ENCODE results near the gene ATP6V1G2. TPM values are rescaled to one million over a fixed set of nuclear protein-coding genes. Genes with fewer than 3 reads are reported as not detected.
"Not testable (repeated sequence)": the region's sequence is repeated elsewhere in the genome, so short reads cannot be mapped to it uniquely, and the experiment has no call there.

ATP6V1G2 gene
- total RNA-seq, 2 experiments from 2014 or later, result 1.0 to 3.8 TPM

DNA sequence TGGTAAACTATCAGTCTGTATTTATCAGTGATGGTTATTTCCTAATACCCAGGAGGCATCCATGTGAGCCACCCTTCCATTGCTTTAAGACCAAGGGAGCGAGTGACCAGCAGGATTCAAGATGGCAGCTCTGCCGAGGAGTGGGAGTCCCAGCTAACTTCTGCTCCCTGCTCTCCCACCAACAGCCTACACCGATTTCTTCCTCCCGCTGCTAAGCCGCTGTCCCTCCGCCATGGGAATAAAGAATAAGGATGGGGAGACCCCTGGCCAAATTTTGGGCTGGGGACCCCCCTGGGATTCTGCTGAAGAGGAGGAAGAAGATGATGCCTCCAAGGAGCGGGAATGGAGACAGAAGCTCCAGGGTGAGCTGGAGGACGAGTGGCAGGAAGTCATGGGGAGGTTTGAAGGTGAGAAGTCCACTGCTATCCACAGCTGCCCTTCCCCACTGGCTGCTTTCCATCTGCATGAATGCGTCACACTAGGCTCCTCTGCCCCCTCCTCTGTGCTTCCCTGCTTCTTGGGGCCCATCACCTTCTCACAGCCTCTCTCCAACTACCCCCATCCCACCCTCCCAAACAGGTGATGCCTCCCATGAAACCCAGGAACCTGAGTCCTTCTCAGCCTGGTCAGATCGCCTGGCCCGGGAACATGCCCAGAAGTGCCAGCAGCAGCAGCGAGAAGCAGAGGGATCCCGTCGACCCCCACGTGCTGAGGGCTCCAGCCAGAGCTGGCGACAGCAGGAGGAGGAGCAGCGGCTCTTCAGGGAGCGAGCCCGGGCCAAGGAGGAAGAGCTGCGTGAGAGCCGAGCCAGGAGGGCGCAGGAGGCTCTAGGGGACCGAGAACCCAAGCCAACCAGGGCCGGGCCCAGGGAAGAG, 11.3 kb upstream of the ATP6V1G2 start:
- H3K27ac Mint-ChIP-seq, result no peak overlapping the region
- H3K4me3 Mint-ChIP-seq, result no peak overlapping the region
- peaks cover 13% of the 10 kb centered on the region for H3K27me3 Mint-ChIP-seq
- CTCF ChIA-PET, result interaction anchor here (3.0 to 12.1 kb wide), 3 partner anchors 11 to 38 kb away, joined by 16 to 189 read pairs (median 128); partner anchors contain the start of genes LST1, LTB, NCR3 and TNF
- no peaks in the 10 kb centered on the region for H3K9me3 Mint-ChIP-seq (ENCODE audit: low read depth)
- H3K4me1 Mint-ChIP-seq, result peaks cover 60% of the 10 kb centered on the region
- ATAC-seq, result no peak
- no peak for DNase-seq
- peaks cover 29% of the 10 kb centered on the region for H3K36me3 Mint-ChIP-seq

DNA sequence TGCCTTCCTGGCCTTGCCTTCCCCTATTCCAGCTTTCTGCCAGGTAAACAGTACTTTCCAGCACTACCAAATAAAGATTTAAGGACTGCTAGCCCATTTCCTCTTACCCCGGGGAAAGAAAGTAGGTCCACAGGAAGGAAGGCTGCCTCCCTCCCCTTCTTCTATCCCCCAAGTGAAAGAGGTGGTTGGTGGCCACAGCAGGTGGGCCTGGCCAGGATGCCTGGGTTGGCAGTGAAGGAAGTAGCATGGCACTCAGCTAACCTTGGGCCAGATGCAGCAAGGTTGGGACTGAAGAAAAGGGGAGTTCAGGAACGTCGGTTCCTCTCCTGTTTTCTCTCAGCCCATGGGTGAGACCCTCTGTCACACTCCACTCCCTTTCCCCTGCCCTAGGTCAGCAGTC, 9.9 kb upstream of the ATP6V1G2 start:
- H3K9me3 Mint-ChIP-seq (ENCODE audit: low read depth), result no peaks in the 10 kb centered on the region
- DNase-seq (no peak), ATAC-seq (no peak)
- CTCF ChIA-PET, result interaction anchor here (1.0 to 12.1 kb wide), 4 partner anchors 14 to 64 kb away, joined by 4 to 189 read pairs (median 66); partner anchors contain the start of genes LST1, LTB, NCR3 and TNF
- H3K4me3 Mint-ChIP-seq, result no peak overlapping the region
- H3K27ac Mint-ChIP-seq, result no peak overlapping the region
- peaks cover 30% of the 10 kb centered on the region for H3K36me3 Mint-ChIP-seq
- peaks cover 58% of the 10 kb centered on the region for H3K4me1 Mint-ChIP-seq
- peaks cover 4% of the 10 kb centered on the region for H3K27me3 Mint-ChIP-seq

GRCh38 chr6:31551371-31551770, 5.0 kb upstream of the ATP6V1G2 start:
- not testable (repeated sequence) for H3K9me3 Mint-ChIP-seq (ENCODE audit: low read depth); H3K4me3 Mint-ChIP-seq
- H3K4me1 Mint-ChIP-seq, result peaks cover 51% of the 10 kb centered on the region

DNA sequence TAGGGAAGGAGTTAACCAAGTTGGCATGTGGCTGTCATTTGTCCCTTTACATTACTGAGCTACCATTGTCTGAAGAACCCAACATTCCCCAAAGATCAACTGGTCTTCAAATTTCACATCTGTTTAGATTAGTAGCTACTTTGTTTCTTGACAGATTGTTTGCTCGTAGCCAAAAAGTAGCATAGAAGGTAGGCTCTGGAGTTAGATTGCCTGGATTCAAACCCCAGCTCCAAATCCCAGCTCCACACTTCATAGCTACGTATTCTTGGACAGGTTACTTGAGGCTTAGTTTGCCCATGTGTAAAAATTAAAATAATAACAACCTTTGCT, 2.1 kb upstream of the ATP6V1G2 start:
- Mint-ChIP-seq H3K4me1 (peaks cover 49% of the 10 kb centered on the region), H3K27ac (peak overlapping the region; percentile 88), H3K36me3 (peaks cover 16% of the 10 kb centered on the region), H3K4me3 (peak overlapping the region; percentile 83), H3K27me3 (no peaks in the 10 kb centered on the region), H3K9me3 (ENCODE audit: low read depth) (no peaks in the 10 kb centered on the region)
- CTCF ChIA-PET, result interaction anchor here (1.2 to 16.9 kb wide), 8 partner anchors 20 to 190 kb away, joined by 3 to 952 read pairs (median 4); partner anchors contain the start of genes LST1, LTA, LTB and NCR3
- ATAC-seq (no peak), DNase-seq (no peak)

More at GRCh38 chr6:31551371-31551770, 5.0 kb upstream of the ATP6V1G2 start:
- DNase-seq, result peak; percentile 75
- not testable (repeated sequence) for H3K27ac Mint-ChIP-seq, H3K27me3 Mint-ChIP-seq, ATAC-seq
- H3K36me3 Mint-ChIP-seq, result peaks cover 19% of the 10 kb centered on the region
- CTCF ChIA-PET, result interaction anchor here (0.7 to 16.9 kb wide), 17 partner anchors 10 to 313 kb away, joined by 3 to 952 read pairs (median 6); partner anchors contain the start of genes DDX39B, LST1, LTA and LTB

GRCh38 chr6:31547727-31548543, 1.5 kb upstream of the ATP6V1G2 start:
- DNase-seq (no peak), ATAC-seq (no peak)
- peak overlapping the region; percentile 88 for H3K27ac Mint-ChIP-seq
- peaks cover 14% of the 10 kb centered on the region for H3K36me3 Mint-ChIP-seq
- peak overlapping the region; percentile 83 for H3K4me3 Mint-ChIP-seq
- no peaks in the 10 kb centered on the region for H3K9me3 Mint-ChIP-seq (ENCODE audit: low read depth)
- no peaks in the 10 kb centered on the region for H3K27me3 Mint-ChIP-seq
- H3K4me1 Mint-ChIP-seq, result peaks cover 55% of the 10 kb centered on the region
- CTCF ChIA-PET, result interaction anchor here (1.2 to 16.9 kb wide), 10 partner anchors 21 to 191 kb away, joined by 3 to 952 read pairs (median 5); partner anchors contain the start of genes BAG6, LST1, LTA and LTB

- DNase-seq (peak; percentile 96), ATAC-seq (peak; percentile 90)
- Mint-ChIP-seq H3K27me3 (no peaks in the 10 kb centered on the region), H3K27ac (peak within 1 kb of the TSS; percentile 88), H3K9me3 (ENCODE audit: low read depth) (no peaks in the 10 kb centered on the region), H3K4me1 (peaks cover 56% of the 10 kb centered on the region), H3K4me3 (peak within 1 kb of the TSS; percentile 83), H3K36me3 (peaks cover 13% of the 10 kb centered on the region)
- CTCF ChIA-PET, result interaction anchor here (1.0 to 16.9 kb wide), 10 partner anchors 22 to 289 kb away, joined by 3 to 952 read pairs (median 5); partner anchors contain the start of genes BAG6, LST1, LTA and LTB
These were observed 734 bp upstream of the ATP6V1G2 start, which contains the start of gene NFKBIL1 for GRCh38 chr6:31546958-31547726. Gene NFKBIL1, plus strand, starts transcription at chr6:31547608. Its CDS starts 87 bp downstream, at chr6:31547695.

- H3K4me1 Mint-ChIP-seq, result peaks cover 49% of the 10 kb centered on the region
- CTCF ChIA-PET, result interaction anchor here (4.0 to 16.9 kb wide), 2 partner anchors 46 to 49 kb away, joined by 25 to 952 read pairs; partner anchors contain the start of genes LST1, LTB, MICB and NCR3
- H3K36me3 Mint-ChIP-seq, result peaks cover 19% of the 10 kb centered on the region
- H3K9me3 Mint-ChIP-seq (ENCODE audit: low read depth), result no peaks in the 10 kb centered on the region
- DNase-seq (no peak), ATAC-seq (no peak)
- no peak overlapping the region for H3K4me3 Mint-ChIP-seq
- H3K27me3 Mint-ChIP-seq, result no peaks in the 10 kb centered on the region
- H3K27ac Mint-ChIP-seq, result no peak overlapping the region
These were observed 1.1 kb downstream of the ATP6V1G2 start for GRCh38 chr6:31545291-31545690.

DNA sequence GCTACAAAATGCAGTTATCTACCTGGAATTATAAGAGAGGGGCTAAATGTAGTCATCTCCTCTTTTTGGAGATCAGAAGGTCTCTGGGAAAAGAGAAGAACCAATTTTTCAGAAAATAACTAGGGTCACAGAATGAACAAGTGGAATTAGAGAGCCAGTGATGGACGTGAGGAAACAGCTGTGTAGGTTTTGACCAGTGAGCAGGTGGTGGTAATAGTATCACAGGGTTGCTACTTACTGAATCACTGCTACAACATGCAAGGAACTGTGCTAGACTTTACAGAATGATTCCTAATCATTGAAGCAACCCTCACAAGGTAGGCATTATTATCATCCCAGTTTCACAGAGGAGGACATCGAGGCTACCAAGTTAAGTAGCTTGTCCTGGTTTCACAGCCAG, 1.7 kb downstream of the ATP6V1G2 start:
- Mint-ChIP-seq H3K27ac (no peak overlapping the region), H3K4me1 (peaks cover 52% of the 10 kb centered on the region)

DNA sequence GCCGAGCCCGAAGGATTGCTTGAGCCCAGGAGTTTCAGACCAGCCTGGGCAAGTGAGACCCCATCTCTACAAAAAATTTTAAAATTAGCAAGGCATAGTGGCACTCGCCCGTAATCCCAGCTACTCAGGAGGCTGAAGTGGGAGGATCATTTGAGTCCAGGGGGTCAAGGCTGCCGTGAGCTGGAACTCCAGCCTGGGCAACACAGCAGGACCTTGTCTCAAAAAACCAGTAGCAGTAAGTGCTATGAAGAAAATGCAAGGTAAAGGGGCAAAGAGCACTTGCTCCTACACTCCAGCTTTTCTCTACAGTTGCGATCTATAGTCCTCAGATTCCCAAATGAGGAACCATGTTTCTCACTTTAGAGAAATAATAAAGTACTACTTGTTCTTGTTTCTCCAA, 2.8 kb downstream of the ATP6V1G2 start:
- H3K4me1 Mint-ChIP-seq, result peaks cover 55% of the 10 kb centered on the region
- H3K27me3 Mint-ChIP-seq, result no peaks in the 10 kb centered on the region
- DNase-seq (no peak), ATAC-seq (no peak)
- CTCF ChIA-PET, result interaction anchor here (6.1 to 16.9 kb wide), 2 partner anchors 48 kb away, joined by 88 to 952 read pairs; partner anchors contain the start of genes LST1, LTB, MICB and NCR3
- no peak overlapping the region for H3K4me3 Mint-ChIP-seq
- no peak overlapping the region for H3K27ac Mint-ChIP-seq
- H3K9me3 Mint-ChIP-seq (ENCODE audit: low read depth), result no peaks in the 10 kb centered on the region
- H3K36me3 Mint-ChIP-seq, result peaks cover 27% of the 10 kb centered on the region

More for the DNA sequence above, 1.7 kb downstream of the ATP6V1G2 start:
- H3K27me3 Mint-ChIP-seq, result no peaks in the 10 kb centered on the region
- ATAC-seq (no peak), DNase-seq (no peak)
- no peaks in the 10 kb centered on the region for H3K9me3 Mint-ChIP-seq (ENCODE audit: low read depth)
- H3K36me3 Mint-ChIP-seq, result peaks cover 24% of the 10 kb centered on the region
- no peak overlapping the region for H3K4me3 Mint-ChIP-seq
- CTCF ChIA-PET, result interaction anchor here (4.0 to 16.9 kb wide), 2 partner anchors 47 to 48 kb away, joined by 25 to 952 read pairs; partner anchors contain the start of genes LST1, LTB, MICB and NCR3

DNA sequence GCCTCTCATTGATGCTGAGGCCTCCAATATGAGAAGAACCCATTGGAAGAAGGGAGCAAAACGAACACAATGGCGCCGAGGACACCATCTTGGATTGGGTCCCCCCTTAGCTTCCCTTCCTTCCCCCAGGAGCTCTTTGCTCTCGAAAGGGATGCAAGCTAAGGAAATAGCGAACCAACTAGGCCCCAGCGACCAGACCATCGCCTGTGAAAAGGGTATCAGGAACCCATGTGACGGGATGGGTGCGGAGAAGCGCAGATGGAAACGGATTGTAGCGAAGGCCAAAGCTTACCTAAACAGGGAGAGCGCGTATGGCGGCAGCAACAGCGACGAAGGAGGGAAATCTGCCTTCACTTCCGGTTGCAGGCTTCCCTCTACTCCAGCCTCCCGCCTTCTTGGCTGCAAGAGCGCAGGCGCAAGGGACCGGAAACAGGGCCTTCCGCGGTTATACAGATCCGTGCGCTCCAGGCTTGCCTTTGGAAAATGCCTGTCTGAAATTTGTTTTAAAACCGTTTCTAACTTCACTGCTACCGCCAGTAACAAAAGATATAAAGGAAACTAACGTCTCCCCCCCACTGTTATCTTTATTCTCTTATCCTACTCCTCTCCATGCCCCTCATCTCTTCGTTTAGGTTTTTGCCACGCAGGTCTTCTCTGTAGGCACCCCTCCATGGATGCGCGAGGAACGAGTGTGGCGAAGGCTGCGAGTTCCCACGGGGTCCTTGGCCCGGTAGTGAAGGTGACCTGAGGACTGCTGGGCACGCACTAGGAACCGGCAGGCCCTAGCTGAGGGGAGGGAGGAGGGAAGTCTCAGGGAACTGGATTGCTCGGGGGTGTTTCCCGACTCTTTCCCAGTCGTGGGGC, 4.5 kb downstream of the ATP6V1G2 start, which contains the start of gene DDX39B:
TSS of gene DDX39B (minus strand) at position 346 of the 864 bp plus-strand sequence. CDS start 1,471 bp downstream, outside the sequence.
- ATAC-seq (peak; percentile 80), DNase-seq (peak; percentile 97)
- CTCF ChIA-PET, result interaction anchor here (0.9 to 16.9 kb wide), 14 partner anchors 9 to 197 kb away, joined by 3 to 952 read pairs (median 5); partner anchors contain the start of genes ABHD16A, GPANK1, LST1 and LTB
- Mint-ChIP-seq H3K4me3 (peak within 1 kb of the TSS; percentile 94), H3K27me3 (no peaks in the 10 kb centered on the region), H3K9me3 (ENCODE audit: low read depth) (no peaks in the 10 kb centered on the region), H3K27ac (peak within 1 kb of the TSS; percentile 90), H3K36me3 (peaks cover 37% of the 10 kb centered on the region), H3K4me1 (peaks cover 50% of the 10 kb centered on the region)

DNA sequence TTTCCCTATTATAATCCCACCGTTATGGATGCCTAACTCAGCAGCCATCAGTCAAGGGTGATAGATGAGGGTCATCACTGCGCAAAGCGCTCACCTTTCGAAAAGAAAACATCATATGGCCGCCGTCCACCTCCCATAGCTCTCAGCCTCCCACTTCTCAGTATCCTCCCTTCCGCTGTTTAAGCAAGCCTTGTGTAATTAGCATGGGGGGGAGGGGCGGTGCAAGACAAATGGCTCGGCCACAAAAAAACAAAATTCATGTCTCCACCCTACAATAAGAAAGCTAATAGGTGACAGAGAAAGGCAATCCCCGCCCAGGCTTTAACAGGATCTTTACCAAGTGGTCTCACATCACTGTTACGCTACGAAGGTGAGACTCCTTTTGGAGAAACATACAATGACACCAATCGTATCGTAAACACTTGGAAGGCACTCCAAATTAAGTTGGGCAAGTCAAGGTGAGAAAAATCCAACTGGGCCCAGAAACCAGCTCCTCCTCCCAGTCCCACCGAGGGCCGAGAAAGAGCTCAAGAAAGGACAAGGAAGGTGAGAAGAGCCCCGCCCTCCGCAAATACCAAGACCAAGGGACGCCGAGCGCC, 5.2 kb downstream of the ATP6V1G2 start:
- peak; percentile 82 for DNase-seq
- Mint-ChIP-seq H3K9me3 (ENCODE audit: low read depth) (no peaks in the 10 kb centered on the region), H3K4me3 (peak overlapping the region; percentile 94), H3K27ac (peak overlapping the region; percentile 90), H3K36me3 (peaks cover 44% of the 10 kb centered on the region), H3K27me3 (no peaks in the 10 kb centered on the region), H3K4me1 (peaks cover 51% of the 10 kb centered on the region)
- peak; percentile 25 for ATAC-seq
- CTCF ChIA-PET, result interaction anchor here (0.9 to 16.9 kb wide), 14 partner anchors 9 to 198 kb away, joined by 3 to 952 read pairs (median 5); partner anchors contain the start of genes ABHD16A, GPANK1, LST1 and LTB

Data from activated CD8-positive, alpha-beta memory T cell treated with anti-CD3 and anti-CD28 coated beads, Interleukin-2, amount 10 ng/mL, durations not matched to agents 7 days and 5 days (primary cell).